GM12873 (cell line): Measurements from ENCODE around the gene PARPBP.

ENCODE experiments used
- CTCF ChIP-seq: IDR thresholded peaks from 2 replicates; pipeline ENCODE4 v1.5.1; 2012; ENCODE audit warnings: low read depth, mild to moderate bottlenecking, moderate library complexity, low read length, control low read depth; ENCODE audit not compliant: insufficient read depth; ENCODE audit errors: missing control alignments

The PARPBP gene

GRCh38 chr12:102167821-102168604, 48.0 kb downstream of the PARPBP start:
- TF ChIP-seq CTCF = no peak

- peak; percentile 73 for TF ChIP-seq CTCF
These were observed 50.1 kb downstream of the PARPBP start for GRCh38 chr12:102169922-102170621.

- TF ChIP-seq CTCF = no peak
These were observed 52.0 kb downstream of the PARPBP start for GRCh38 chr12:102171951-102172350.

GRCh38 chr12:102172436-102172835, 52.5 kb downstream of the PARPBP start:
- no peak for TF ChIP-seq CTCF

- no peak for TF ChIP-seq CTCF
These were observed 54.1 kb downstream of the PARPBP start for GRCh38 chr12:102174117-102174516.

GRCh38 chr12:102174761-102175160, 54.8 kb downstream of the PARPBP start:
- no peak for TF ChIP-seq CTCF

- TF ChIP-seq CTCF = no peak
These were observed 62.7 kb downstream of the PARPBP start for GRCh38 chr12:102182635-102183034.
